ENCODE measurements around the gene SYNPR.

GRCh38 chr3:63309768-63310167 is 31.7 kb downstream of the SYNPR start:
- TF ChIP-seq CTCF (IDR thresholded peaks at IDR 0.05; ENCODE audit: low read depth, low read length) (no peak), POLR2A (IDR thresholded peaks at IDR 0.05; ENCODE audit: extremely low read depth, insufficient read length) (no peak)

All from NB4 (cell line).